ENCODE measurements around the gene UTP14A. TPM values are rescaled to one million over a fixed set of nuclear protein-coding genes. Genes with fewer than 3 reads are reported as not detected.

The UTP14A gene
- polyA plus RNA-seq, 1 donor = 24.8 TPM

DNA sequence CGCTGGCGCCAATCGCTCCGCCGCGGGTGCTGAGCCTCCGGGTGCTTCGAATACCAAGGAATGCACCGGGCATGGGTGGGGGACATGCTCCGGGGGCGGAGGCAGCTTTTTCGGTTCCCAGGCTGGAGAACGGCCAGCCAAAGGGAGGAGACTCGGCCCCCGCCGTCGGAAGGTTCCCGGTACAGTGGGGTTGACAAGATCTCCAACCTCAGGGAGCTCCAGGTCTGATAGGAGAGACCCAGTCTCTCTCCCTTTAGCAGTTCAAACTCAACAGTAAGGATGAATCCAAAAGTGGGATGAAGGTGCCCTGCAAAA is 47.3 kb downstream of the UTP14A start:
- no peak for DNase-seq (ENCODE audit: low read depth)

DNA sequence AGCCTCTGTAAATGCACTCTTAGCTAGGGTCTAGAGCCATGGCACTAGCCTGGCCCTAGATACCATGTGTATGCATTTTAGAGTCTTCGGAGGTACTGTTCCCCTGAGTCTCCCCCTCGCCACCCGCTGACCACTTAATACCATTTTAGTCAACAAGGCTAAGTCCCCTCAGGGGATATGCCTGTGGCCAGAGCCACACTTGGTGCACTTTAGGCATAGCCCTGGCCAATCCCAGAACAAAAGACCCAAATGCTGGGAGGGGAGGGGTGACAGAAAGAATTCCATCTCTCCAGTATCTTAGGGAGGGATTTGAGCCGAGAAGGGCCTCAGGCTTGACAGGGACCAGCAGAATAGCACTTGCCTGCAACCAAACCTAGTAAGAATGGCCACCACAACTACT is 47.9 kb downstream of the UTP14A start:
- DNase-seq (ENCODE audit: low read depth) = no peak

DNA sequence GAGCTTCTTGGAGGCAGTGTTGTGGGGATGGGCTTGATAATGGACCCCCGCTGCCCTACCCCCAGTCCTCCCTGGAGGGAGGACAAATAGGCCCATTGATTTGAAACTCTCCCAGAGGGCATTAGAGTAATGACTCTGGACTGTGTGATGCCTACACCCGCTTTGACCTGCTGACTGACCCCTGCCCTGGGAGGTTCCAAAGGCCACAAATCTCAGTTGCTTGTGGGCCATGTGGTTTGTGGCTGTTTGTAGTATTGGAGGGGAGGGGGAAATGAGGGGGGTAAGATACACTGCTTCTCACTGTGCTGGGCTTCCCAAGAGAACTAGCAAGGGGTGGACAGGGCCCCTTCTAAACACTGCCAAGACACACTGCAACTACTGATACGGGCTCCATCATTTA is 48.8 kb downstream of the UTP14A start:
- DNase-seq (ENCODE audit: low read depth) = no peak

DNA sequence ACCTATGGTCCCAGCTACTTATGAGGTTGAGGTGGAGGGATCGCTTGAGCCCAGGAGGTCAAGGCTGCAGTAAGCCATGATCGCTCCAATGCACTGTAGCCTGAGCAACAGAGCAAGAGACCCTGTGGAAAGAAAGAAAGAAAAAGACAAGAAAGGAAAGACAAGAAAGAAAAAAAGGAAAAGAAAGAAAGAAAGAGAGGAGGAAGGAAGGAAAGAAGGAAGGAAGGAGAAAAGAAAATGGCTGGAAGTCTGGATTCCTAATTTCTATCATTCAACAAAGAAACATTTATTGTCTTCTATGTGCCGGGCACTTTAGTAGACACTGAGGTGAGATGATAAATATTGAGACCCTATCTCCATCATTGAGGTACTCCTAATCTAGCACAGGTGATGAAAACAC is 49.7 kb downstream of the UTP14A start:
- no peak for DNase-seq (ENCODE audit: low read depth)

DNA sequence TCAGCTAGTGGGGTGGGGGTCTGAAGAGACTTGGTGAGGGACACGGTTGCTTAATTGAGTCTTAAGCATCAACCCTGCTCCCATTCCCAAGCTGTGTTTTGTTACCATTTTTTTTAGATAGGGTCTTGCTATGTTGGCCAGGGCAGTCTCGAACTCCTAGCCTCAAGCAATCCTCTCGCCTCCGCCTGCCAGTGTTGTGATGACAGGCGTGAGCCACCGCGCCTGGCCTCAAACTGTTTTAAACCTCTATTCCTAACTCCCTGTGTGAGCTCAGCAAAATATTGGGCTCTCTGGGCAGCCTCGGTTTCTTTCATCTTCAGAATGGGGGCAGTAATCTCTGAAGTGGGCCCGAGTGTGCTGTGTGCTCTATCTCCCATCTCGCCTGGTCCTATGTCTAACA is 50.2 kb downstream of the UTP14A start:
- no peak for DNase-seq (ENCODE audit: low read depth)

DNA sequence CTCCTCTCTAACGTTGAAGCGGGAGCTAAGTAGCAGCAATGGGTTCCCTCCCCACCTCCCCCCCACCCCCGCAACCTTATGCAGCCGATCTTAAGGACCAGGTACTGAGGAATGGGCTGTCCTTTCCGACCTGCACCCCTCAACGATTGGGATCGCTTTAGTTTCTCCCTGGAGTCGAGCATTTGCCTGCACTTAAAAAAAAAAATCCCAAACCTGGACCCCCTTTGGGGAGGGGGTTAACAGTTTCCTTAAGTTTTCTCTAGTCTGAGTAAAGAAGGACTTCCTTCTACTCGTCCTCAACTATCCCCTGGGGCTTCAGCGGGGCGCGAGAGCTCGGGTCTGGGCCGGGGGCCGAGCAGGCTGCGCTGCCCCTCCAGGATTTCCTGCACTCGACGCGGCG is 50.8 kb downstream of the UTP14A start:
- DNase-seq (ENCODE audit: low read depth) = no peak

DNA sequence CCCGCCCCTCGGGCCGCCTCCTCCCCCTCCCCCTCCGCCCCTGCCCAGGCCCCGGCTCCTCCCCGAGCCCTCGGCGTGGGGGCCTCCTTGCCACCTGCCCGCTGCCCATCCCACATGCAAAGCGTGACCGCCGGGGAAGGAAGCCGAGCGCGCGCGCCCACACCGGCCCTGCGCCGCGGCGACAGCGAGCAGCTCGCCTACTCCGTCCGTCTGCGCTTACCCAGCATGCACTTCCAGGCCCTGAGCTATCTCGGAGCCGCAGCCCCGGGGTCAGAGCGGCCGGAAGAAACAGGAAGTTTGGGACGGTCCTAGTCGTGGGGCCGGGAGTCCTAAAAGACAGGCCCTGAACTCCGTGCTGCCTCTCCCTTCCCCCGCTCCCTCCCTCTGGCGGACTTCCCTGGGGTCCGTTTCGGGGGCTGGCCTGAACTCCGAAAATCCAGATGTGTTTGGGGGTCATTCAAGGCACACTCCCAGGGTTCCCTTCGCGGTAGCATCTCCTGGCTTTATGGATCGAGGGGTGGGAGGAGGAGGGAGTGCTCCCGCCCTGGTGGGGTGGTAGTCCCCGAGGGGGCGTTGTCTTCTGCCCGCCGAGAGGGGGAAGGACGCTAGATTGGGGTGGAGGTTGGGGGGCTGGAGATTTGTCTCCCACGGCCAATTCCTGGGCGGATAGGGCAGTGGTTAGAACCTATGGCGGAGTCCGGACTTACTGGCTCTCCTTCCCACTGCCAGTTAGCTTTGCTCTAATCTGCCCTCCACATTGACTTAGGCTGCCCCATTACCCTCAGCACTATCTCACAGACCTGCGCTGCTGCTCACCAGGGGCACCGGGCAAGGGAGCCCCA is 51.5 kb downstream of the UTP14A start:
- DNase-seq (ENCODE audit: low read depth) = no peak

DNA sequence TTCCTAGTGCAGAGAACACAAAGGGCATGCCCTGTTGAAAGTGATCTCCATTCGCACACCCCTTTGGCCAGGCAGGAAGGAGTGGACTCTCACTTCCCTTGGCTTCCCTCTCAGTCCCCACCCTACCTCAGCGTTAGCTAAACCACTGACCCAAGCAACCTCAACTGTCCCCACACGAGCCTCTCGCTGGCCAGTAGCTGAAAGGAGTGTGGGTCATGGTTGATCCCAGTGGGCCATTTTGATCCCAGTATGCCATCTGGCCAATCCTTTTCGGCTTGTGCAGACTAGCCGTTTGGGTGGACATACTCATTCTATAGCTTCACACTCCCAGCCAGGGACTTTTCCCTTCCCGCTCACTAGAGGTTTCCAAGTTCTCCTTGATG is 52.1 kb downstream of the UTP14A start:
- DNase-seq (ENCODE audit: low read depth) = no peak

DNA sequence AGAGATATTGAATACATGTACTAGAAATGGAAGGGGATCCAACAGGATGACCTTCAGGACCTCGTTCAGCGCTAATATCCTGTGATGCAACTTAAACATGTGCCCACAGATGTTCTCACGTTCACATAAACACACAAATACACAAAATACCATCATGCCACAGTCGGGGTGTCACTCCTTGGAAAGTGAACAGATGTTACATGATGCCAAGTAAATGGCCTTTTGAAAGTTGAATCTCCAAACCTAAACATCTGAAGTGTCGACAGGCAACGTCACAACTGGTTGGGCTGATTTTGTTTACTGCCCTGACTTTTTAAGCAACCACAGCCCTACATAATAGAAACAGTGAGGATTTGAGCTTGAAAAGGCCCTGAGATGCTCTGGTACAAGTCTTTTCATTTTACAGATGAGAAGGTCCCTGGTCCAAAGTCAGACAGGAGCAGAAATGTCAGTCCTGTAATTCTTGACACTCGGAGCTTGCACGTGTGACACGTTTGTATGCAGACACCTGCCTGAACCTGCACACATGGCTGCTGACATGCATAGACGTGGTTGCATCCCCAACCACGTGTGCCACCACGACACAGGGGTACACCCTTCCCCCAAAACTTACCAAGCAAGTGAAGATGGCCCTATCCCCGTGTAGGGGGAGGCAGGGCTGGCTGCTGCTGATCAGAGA is 53.0 kb downstream of the UTP14A start:
- DNase-seq (ENCODE audit: low read depth) = no peak

DNA sequence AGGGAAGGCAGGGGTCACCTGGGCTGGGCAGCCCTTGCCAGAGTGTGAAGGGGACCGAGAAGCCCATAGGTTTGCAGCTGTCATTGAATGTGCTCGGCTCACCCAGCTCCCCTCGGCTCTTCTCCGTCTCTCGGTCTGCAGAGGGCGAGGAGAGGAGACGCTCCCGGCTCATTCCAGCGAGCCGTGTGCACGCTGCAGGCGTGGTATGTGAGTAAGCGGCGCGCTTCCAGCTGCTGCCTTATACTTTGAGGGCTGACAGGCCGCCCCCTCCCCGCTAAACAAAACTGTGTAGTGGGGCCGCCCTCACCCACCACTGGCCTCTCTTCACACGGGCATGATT is 53.5 kb downstream of the UTP14A start:
- DNase-seq (ENCODE audit: low read depth) = no peak

DNA sequence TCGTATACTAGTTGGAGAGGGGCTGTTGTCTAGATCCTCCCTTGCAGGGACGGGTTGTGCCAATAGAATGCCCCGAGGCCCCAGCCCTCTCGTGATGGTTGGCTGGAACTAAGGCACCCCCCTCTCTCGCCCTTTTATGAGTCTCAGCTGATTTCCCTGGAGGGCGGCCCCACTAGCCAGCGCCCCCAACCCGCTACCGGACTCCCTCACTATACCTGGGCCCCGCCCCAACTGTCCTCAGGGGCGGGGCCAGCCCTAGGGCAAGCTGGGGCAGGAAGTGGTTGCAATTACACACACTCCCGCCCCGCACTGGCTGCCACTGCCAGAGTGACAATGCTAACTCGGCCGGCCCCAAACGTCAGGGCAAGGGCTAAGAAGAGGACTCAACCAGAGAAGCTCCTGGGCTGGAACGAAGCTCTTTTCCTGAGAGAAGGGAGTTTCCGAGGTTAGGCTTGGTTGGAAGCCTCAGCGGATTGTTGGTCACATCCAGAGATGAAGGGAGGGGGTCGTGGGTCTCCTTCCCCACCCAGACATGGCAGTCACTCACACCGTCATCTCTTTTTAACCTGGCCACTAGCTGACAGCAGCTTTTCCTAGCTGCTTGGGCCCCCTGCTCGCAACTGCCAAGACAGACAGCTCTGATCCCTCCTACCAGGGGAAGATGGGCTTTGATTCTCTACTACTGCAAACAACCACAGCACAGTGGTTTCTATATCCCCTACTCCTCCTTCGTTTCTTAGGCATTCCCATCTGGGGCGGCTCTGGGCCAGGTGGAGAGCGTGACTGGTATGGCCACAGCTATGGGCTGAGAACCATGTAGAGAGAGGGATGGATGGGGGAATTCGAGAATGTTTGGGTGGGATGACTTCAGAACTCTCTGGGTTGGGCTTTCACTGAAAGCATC is 55.5 kb downstream of the UTP14A start:
- no peak for DNase-seq (ENCODE audit: low read depth)

DNA sequence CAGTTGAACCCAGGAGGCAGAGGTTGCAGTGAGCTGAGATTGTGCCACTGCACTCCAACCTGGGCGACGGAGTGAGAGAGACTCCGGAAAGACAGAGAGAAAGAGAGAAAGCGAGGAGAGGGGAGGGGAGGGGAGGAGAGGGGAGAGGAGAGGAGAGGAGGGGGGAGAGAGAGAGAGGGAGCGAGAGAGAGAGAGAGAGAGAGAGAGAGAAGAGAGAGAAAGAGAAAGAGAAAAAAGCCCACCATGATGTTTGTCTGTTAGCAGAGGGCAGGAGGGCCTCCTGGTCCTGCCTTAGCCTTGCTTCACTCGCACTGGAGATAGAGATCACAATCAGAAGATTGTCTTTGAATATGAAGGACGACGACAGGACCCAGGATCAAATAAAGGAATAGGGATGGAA is 57.8 kb downstream of the UTP14A start:
- no peak for DNase-seq (ENCODE audit: low read depth)

DNA sequence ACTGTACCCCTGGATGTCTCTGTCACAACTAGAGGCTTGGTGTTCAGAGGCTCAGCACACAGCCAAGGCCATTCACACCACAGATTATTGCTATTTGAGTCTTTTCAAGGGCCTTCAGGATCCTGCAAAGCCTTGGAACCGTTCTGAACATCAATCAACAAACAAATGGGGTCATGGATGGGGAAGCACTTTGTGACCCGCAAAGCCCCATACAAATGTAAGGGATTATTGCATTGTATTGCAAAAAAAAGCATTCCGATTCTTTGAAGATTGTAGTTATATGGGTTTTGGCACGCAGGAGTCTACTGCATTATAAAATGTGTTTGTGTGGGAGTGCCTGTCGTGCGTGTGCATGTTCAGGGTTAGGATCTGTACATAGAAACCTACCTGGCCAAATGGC is 59.2 kb downstream of the UTP14A start:
- no peak for DNase-seq (ENCODE audit: low read depth)

DNA sequence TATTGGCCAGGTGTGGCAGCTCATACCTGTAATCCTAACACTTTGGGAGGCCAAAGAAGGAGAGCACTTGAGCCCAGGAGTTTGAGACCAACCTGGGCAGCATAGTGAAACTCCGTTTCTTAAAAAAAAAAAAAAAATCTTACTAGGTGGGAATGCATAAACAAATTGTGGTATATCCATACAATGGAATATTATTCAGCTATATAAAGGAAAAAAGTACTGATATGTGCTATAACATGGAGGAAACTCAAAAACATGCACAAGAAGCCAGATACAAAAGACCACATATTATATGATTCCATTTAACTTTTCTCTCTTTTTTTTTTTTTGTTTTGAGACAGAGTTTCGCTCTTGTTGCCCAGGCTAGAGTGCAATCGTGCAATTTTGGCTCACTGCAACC is 63.0 kb downstream of the UTP14A start:
- DNase-seq (ENCODE audit: low read depth) = no peak

DNA sequence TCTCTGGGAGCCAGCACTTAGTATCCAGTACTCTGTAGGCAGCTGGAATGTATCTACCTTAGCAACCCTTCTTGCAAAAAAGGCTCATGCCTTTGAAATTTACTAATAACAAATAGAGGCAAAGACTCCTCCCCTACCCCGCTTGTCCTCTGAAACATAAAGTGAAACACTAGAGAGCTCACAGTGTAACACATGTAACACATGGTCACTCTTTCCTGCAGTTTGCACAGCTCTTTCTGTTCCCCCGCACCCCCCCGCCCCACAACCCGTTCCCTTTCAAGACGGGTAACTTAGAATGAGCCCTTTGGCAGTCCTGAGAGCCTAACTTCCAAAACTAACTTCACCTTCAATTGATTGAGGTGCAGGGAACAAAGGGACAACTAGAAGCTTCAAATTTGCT is 70.5 kb downstream of the UTP14A start:
- DNase-seq (ENCODE audit: low read depth) = no peak

Other genes with a start within 250 kb of the UTP14A start
- gene XPNPEP2, start 167.2 kb upstream of the UTP14A start, polyA plus RNA-seq (ENCODE audit: insufficient read length) = 3.6 TPM
- gene SASH3, start 126.2 kb upstream of the UTP14A start, polyA plus RNA-seq (ENCODE audit: insufficient read length) = 2.3 TPM
- gene ZDHHC9, start 62.3 kb upstream of the UTP14A start, polyA plus RNA-seq (ENCODE audit: insufficient read length) = 27.8 TPM
- 15.6 TPM for gene BCORL1, start 76.5 kb downstream of the UTP14A start, polyA plus RNA-seq (ENCODE audit: insufficient read length)
- gene ELF4, start 204.3 kb downstream of the UTP14A start, polyA plus RNA-seq (ENCODE audit: insufficient read length) = 8.5 TPM